ENCODE data around the gene PHLPP1. TPM values are rescaled to one million over a fixed set of nuclear protein-coding genes. Genes with fewer than 3 reads are reported as not detected.

PHLPP1 gene
- total and polyA plus RNA-seq, 2 of the 4 experiments (the other 2 are of a cell fraction), result 3.3 to 3.6 TPM

GRCh38 chr18:63005306-63005705, 290.0 kb downstream of the PHLPP1 start:
- dilution Hi-C loops (cut with HindIII; ENCODE audit: low sequenced_read_pairs, unreplicated experiment) (no loop called here), intact Hi-C loops (cut with micrococcal nuclease) (no loop called here), in situ Hi-C loops (cut with MboI; ENCODE audit: low sequenced_read_pairs) (no loop called here)
- H3K9me3 ChIP-seq (ENCODE audit: control insufficient read depth, insufficient read depth, low read length), result no peaks in the 10 kb centered on the region
- no peak overlapping the region for H4K91ac ChIP-seq (ENCODE audit: insufficient read depth, low read depth, low read length)
- no peak for DNase-seq
- ATAC-seq (ENCODE audit: low read depth), result no peak
- no peak overlapping the region for H2AK9ac ChIP-seq (replicated peaks; ENCODE audit: low read depth, low read length, poor library complexity)
- H2AFZ ChIP-seq (replicated peaks; ENCODE audit: low read length, poor library complexity), result no peak overlapping the region
- no peak overlapping the region for H3K56ac ChIP-seq (ENCODE audit: extremely low read depth, insufficient read depth, low read length)
- H3K9me1 ChIP-seq (ENCODE audit: insufficient read depth, low read length), result no peaks in the 10 kb centered on the region
- WGBS, 2 experiments (ENCODE audit: extremely low coverage in 2 of 2, insufficient read length in 1 of 2), result 50% methylated on average over 2 of the region's 8 CpGs; no CpG with 5 or more reads in 1 of the 2 experiments
- H2BK120ac ChIP-seq (ENCODE audit: low read depth, low read length), result no peak overlapping the region
- TF ChIP-seq SMC3 (IDR thresholded peaks at IDR 0.05; ENCODE audit: low read depth, low read length) (no peak), ELK1 (IDR thresholded peaks at IDR 0.05; ENCODE audit: borderline replicate concordance, low read depth, low read length) (no peak), CHD1 (IDR thresholded peaks at IDR 0.05; ENCODE audit: low read depth, low read length) (no peak), RAD21 (IDR thresholded peaks at IDR 0.05; ENCODE audit: low read length) (no peak), RFX5 (IDR thresholded peaks at IDR 0.05; ENCODE audit: low read depth, low read length) (no peak), NFE2L2 (IDR thresholded peaks at IDR 0.05; ENCODE audit: low read depth, low read length) (no peak), BHLHE40 (IDR thresholded peaks at IDR 0.05; ENCODE audit: low read depth, low read length) (no peak), FOS (IDR thresholded peaks at IDR 0.05; ENCODE audit: low read depth, low read length) (no peak), MAZ (IDR thresholded peaks at IDR 0.05; ENCODE audit: borderline replicate concordance, low read depth, low read length) (no peak), CEBPB (IDR thresholded peaks at IDR 0.05; ENCODE audit: low read depth, low read length) (no peak), MAFK (IDR thresholded peaks at IDR 0.05; ENCODE audit: low read depth, low read length) (no peak), POLR2A (IDR thresholded peaks at IDR 0.05; ENCODE audit: low read depth, low read length) (no peak)
- TF ChIP-seq, protein P1, sequence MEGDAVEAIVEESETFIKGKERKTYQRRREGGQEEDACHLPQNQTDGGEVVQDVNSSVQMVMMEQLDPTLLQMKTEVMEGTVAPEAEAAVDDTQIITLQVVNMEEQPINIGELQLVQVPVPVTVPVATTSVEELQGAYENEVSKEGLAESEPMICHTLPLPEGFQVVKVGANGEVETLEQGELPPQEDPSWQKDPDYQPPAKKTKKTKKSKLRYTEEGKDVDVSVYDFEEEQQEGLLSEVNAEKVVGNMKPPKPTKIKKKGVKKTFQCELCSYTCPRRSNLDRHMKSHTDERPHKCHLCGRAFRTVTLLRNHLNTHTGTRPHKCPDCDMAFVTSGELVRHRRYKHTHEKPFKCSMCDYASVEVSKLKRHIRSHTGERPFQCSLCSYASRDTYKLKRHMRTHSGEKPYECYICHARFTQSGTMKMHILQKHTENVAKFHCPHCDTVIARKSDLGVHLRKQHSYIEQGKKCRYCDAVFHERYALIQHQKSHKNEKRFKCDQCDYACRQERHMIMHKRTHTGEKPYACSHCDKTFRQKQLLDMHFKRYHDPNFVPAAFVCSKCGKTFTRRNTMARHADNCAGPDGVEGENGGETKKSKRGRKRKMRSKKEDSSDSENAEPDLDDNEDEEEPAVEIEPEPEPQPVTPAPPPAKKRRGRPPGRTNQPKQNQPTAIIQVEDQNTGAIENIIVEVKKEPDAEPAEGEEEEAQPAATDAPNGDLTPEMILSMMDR (conservative IDR thresholded peaks at IDR 0.05; ENCODE audit: low read depth, low read length), result no peak
- TF ChIP-seq, protein P2, sequence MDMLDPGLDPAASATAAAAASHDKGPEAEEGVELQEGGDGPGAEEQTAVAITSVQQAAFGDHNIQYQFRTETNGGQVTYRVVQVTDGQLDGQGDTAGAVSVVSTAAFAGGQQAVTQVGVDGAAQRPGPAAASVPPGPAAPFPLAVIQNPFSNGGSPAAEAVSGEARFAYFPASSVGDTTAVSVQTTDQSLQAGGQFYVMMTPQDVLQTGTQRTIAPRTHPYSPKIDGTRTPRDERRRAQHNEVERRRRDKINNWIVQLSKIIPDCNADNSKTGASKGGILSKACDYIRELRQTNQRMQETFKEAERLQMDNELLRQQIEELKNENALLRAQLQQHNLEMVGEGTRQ (IDR thresholded peaks at IDR 0.05; ENCODE audit: low read depth, low read length), result no peak
- ChIA-PET POLR2A (ENCODE audit: unreplicated experiment) (no interaction called here), CTCF (no interaction called here)
- no peak overlapping the region for H3K4ac ChIP-seq (ENCODE audit: low read depth, low read length)
- no peak overlapping the region for H2AK5ac ChIP-seq (ENCODE audit: low read depth, low read length)
- no peak overlapping the region for H4K5ac ChIP-seq (ENCODE audit: low read depth, low read length)
- H3K27ac ChIP-seq (ENCODE audit: insufficient read depth, low read length), result no peak overlapping the region
- no peak overlapping the region for H3K4me3 ChIP-seq (ENCODE audit: insufficient read depth, low read depth, low read length)
- BruUV-seq (replicated peaks), result no TSS peak
- H3K9ac ChIP-seq (ENCODE audit: low read depth, low read length), result no peak overlapping the region
- no peak overlapping the region for H2BK20ac ChIP-seq (ENCODE audit: low read depth, low read length)
- H3K27me3 ChIP-seq (ENCODE audit: control insufficient read depth, insufficient read depth, low read length), result peaks cover 8% of the 10 kb centered on the region; the same call in 1 of the 2 replicates
- no peak overlapping the region for H2BK15ac ChIP-seq (ENCODE audit: low read depth, low read length)
- H3K18ac ChIP-seq (ENCODE audit: low read depth, low read length), result no peak overlapping the region
- H2BK5ac ChIP-seq (ENCODE audit: low read depth, low read length, poor library complexity, severe bottlenecking), result no peak overlapping the region
- H3K79me1 ChIP-seq (ENCODE audit: low read depth in 1 of 2, low read length in 2 of 2), result no peaks in the 10 kb centered on the region
- no peak overlapping the region for H3K14ac ChIP-seq (replicated peaks; ENCODE audit: low read depth, low read length)
- H4K20me1 ChIP-seq (ENCODE audit: insufficient read depth, low read length), result no peaks in the 10 kb centered on the region
- H3K23ac ChIP-seq (ENCODE audit: low read depth, low read length), result no peak overlapping the region
- no peaks in the 10 kb centered on the region for H3K4me1 ChIP-seq (ENCODE audit: control insufficient read depth, insufficient read depth, low read length)
- H3K4me2 ChIP-seq (ENCODE audit: low read depth, low read length), result no peak overlapping the region
- no peak overlapping the region for H4K8ac ChIP-seq (ENCODE audit: low read depth in 2 of 2, low read length in 2 of 2)
- H3K36me3 ChIP-seq (ENCODE audit: control insufficient read depth, insufficient read depth, low read length), result no peaks in the 10 kb centered on the region

Measured in IMR-90 (cell line).